ENCODE results near the gene PHLPP2.

Gene PHLPP2

DNA sequence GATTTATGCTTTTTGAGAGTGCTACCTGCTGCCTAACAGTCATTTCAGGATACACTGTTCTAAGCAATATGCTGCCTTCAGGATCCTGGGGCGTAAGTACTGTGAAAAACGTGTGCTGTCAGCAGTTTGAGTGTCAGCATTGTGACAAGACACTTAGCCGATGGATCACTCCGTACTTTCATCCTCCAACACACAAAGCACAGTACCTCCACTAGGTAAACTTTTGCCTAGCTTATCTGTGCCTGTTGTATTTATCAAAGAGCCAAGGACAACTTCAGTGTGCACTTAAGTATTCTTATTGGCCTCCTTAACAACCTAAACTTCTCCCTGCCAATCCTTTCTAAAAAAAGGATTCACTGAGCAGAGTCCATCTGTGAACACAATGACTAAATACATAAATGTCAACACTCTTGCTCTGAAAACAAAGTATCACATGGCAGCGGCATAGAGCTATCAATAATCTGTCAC, 33.8 kb upstream of the PHLPP2 start:
- no peak overlapping the region for H3K4me3 ChIP-seq (ENCODE audit: low read depth, low read length)
- TF ChIP-seq, protein P1, sequence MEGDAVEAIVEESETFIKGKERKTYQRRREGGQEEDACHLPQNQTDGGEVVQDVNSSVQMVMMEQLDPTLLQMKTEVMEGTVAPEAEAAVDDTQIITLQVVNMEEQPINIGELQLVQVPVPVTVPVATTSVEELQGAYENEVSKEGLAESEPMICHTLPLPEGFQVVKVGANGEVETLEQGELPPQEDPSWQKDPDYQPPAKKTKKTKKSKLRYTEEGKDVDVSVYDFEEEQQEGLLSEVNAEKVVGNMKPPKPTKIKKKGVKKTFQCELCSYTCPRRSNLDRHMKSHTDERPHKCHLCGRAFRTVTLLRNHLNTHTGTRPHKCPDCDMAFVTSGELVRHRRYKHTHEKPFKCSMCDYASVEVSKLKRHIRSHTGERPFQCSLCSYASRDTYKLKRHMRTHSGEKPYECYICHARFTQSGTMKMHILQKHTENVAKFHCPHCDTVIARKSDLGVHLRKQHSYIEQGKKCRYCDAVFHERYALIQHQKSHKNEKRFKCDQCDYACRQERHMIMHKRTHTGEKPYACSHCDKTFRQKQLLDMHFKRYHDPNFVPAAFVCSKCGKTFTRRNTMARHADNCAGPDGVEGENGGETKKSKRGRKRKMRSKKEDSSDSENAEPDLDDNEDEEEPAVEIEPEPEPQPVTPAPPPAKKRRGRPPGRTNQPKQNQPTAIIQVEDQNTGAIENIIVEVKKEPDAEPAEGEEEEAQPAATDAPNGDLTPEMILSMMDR (IDR thresholded peaks at IDR 0.05; ENCODE audit: low read depth, low read length, missing control alignments) = no peak
- in situ Hi-C loops (cut with HindIII; ENCODE audit: low sequenced_read_pairs) = no loop called here
- DNase-seq (ENCODE audit: low read depth) = no peak

DNA sequence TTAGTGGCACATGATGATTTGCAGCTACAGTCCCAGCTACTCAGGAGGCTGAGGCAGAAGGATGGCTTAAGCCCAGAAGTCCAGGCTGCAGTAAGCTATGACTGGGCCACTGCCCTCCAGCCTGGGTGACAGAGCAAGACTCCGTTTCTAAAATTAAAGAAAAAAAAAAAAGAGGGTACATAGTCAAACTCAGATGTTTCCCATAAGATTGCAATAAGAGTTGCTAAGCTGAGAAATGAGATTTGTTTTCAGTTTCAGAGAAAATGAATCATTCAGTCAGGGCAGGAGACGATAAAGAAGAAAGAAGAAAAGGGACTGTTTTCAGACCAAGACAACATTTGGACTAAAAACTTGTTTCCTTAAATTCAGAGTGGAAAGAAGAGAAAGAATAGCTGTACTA, 30.2 kb upstream of the PHLPP2 start:
- TF ChIP-seq, protein P1 (IDR thresholded peaks at IDR 0.05; ENCODE audit: low read depth, low read length, missing control alignments) = no peak
- H3K4me3 ChIP-seq (ENCODE audit: low read depth, low read length) = no peak overlapping the region
- no peak for DNase-seq (ENCODE audit: low read depth)
- in situ Hi-C loops (cut with HindIII; ENCODE audit: low sequenced_read_pairs) = no loop called here

DNA sequence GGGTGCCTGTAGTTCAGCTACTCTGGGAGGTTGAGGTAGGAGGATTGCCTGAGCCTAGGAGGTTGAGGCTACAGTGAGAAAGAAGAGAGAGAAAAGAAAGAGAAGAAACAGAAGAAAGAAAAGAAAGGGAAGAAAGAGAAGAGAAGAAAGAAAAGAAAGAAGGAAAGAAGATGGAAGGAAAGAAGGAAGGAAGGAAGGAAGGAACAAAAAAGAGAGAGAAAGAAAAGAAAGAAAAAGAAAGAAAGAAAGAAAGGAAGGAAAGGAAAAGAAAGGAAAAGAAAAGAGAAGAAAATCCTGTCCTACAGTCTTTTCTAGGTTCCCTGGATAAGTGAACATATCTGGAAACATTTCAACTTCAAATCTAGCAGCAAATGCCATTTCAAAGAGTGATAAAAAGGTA, 29.6 kb upstream of the PHLPP2 start:
- in situ Hi-C loops (cut with HindIII; ENCODE audit: low sequenced_read_pairs) = no loop called here
- no peak for DNase-seq (ENCODE audit: low read depth)
- no peak overlapping the region for H3K4me3 ChIP-seq (ENCODE audit: low read depth, low read length)
- TF ChIP-seq, protein P1 (IDR thresholded peaks at IDR 0.05; ENCODE audit: low read depth, low read length, missing control alignments) = no peak

DNA sequence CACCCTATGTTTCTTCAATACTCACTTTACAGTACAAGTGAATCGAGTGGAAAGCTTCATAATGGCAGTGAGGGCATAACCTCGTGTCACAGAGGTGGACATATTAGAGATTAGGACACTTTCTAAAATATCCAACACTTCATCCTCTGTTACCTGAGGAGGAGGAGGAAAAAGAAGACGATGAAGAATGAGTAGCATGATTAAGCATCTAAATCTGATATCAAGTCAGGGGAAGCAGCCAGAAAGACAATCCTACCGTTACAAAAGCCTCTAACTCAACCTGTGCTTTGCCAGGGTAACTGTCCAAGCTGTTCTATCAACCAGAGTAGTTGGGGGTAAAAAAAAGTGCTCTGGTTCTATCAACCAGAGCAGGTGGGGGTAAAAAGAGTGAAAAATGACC, 23.7 kb upstream of the PHLPP2 start:
- no peak for DNase-seq (ENCODE audit: low read depth)
- no peak overlapping the region for H3K4me3 ChIP-seq (ENCODE audit: low read depth, low read length)
- TF ChIP-seq, protein P1 (IDR thresholded peaks at IDR 0.05; ENCODE audit: low read depth, low read length, missing control alignments) = no peak
- in situ Hi-C loops (cut with HindIII; ENCODE audit: low sequenced_read_pairs) = no loop called here

DNA sequence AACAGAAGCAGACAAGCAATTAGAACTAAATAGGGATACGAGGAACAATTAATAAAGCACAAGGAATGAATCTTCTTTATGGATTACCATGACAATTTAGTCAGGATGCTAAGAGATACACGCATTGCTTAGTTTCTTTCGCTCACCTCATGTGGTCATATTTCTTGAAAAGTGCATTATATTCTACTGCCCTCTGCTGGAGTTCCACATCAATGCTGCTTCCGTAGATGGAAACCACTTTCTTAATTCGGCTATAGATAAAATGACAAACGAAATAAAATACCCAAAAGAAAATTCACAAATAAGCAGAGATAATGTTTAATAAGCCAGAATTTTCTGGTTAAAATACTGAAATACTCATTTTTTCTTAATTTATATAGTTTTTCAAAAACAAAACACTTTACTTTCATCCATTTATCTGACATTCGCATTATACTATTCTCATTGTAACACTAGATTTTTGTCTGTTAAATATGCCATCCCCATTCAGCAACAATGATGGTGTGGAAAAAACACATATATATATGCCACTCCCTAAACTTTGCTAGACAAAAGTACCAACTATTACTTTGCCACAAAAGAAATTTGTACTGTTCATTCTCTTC, 22.0 kb upstream of the PHLPP2 start:
- H3K4me3 ChIP-seq (ENCODE audit: low read depth, low read length) = no peak overlapping the region
- TF ChIP-seq, protein P1 (IDR thresholded peaks at IDR 0.05; ENCODE audit: low read depth, low read length, missing control alignments) = peak; percentile 77
- DNase-seq (ENCODE audit: low read depth) = peak; percentile 31
- in situ Hi-C loops (cut with HindIII; ENCODE audit: low sequenced_read_pairs) = no loop called here

DNA sequence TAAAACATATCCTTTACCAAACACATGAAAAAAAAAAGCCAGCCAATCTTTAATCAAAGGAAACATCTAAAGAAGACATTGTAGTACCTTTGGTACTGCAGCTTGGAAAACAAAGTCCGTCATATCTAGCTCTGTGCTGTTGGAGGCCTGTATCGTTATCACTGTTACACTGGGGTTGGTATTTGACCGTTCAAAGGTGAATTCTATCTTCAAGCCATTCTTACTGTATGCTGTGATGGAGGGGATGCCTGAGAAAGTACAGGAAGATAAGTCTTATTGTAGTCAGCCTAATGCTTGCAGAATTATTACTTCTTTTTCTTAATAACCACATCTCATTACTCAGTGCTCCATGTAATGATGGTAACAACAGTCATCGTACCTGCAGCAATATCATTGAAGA, 14.4 kb upstream of the PHLPP2 start:
- TF ChIP-seq, protein P1 (IDR thresholded peaks at IDR 0.05; ENCODE audit: low read depth, low read length, missing control alignments) = no peak
- no peak overlapping the region for H3K4me3 ChIP-seq (ENCODE audit: low read depth, low read length)
- in situ Hi-C loops (cut with HindIII; ENCODE audit: low sequenced_read_pairs) = no loop called here
- DNase-seq (ENCODE audit: low read depth) = no peak
